ENCODE results near the gene IL36RN.

GRCh38 chr2:113057117-113057516, 1.9 kb upstream of the IL36RN start:
- TF ChIP-seq, protein P1, sequence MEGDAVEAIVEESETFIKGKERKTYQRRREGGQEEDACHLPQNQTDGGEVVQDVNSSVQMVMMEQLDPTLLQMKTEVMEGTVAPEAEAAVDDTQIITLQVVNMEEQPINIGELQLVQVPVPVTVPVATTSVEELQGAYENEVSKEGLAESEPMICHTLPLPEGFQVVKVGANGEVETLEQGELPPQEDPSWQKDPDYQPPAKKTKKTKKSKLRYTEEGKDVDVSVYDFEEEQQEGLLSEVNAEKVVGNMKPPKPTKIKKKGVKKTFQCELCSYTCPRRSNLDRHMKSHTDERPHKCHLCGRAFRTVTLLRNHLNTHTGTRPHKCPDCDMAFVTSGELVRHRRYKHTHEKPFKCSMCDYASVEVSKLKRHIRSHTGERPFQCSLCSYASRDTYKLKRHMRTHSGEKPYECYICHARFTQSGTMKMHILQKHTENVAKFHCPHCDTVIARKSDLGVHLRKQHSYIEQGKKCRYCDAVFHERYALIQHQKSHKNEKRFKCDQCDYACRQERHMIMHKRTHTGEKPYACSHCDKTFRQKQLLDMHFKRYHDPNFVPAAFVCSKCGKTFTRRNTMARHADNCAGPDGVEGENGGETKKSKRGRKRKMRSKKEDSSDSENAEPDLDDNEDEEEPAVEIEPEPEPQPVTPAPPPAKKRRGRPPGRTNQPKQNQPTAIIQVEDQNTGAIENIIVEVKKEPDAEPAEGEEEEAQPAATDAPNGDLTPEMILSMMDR (conservative IDR thresholded peaks at IDR 0.05) = no peak
- no peak for TF ChIP-seq EZH2 (IDR thresholded peaks at IDR 0.05; ENCODE audit: low read depth)
